GM19395 (cell line): ENCODE data around the gene ASCC1.

Source experiments
- ATAC-seq: cut with Tn5 transposase; IDR thresholded peaks from one replicate; pipeline ENCODE4 v1.9.1; 2021; ENCODE audit warnings: mild to moderate bottlenecking, moderate library complexity; ENCODE audit not compliant: unreplicated experiment

ASCC1 gene

GRCh38 chr10:72086466-72087391 is 129.3 kb downstream of the ASCC1 start:
- ATAC-seq = no peak

- no peak for ATAC-seq
These were observed 130.1 kb downstream of the ASCC1 start for GRCh38 chr10:72085864-72086465.

DNA sequence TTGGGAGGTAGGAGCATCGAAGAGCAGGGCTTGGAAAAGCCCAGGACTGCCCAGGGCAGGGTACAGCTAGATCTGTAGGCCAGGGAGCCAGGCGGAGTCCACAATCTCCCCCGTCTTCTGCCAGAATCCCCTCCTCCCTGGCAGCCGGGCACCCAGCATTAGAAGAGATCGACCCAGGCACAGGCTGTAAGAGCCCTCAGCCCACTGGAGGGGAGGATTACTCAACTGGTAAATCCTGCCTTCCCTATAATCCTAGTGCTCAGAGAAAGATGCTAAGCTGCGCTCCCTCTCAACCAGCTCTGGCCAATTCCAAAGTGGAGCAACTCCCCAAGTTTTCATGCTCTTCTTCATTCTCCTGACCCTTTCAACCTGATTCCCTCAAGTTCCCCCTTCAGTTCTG is 130.9 kb downstream of the ASCC1 start:
- ATAC-seq = no peak

DNA sequence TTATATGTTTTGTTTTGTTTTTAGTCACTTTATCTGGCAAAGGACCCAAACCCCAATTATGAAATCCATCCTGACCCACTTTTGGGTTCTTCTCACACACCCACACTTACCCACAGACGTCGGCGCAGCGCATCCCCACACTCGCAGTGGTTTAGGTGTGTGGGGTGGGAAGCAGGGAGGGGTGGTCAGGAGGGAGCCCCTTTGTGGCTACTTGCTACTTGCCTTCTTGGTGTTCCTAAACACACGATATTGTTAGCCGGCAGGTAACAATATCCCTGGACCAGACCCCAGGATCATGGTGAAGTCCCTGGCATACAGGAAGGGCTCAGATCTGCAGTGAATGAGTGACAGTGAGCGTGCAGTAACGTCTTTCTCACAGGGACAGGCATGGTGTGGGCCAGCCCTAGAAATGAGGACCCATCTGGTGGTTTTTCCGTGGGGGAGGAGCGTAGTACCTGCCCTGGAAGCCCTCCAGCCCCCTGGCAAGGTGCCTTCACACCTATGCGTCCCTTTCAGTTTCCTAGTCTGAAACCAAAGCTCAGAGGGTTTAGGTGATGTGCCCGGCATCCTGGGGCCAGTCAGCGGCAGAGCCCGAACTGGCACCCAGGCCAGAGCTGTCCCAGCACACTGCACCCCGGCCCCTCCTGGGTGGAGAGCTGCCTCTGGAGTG is 132.2 kb downstream of the ASCC1 start:
- no peak for ATAC-seq

- no peak for ATAC-seq
These were observed 133.0 kb downstream of the ASCC1 start for GRCh38 chr10:72082856-72083789.

- no peak for ATAC-seq
These were observed 134.1 kb downstream of the ASCC1 start for GRCh38 chr10:72081772-72082590.

GRCh38 chr10:72081210-72081609 is 134.9 kb downstream of the ASCC1 start:
- no peak for ATAC-seq

DNA sequence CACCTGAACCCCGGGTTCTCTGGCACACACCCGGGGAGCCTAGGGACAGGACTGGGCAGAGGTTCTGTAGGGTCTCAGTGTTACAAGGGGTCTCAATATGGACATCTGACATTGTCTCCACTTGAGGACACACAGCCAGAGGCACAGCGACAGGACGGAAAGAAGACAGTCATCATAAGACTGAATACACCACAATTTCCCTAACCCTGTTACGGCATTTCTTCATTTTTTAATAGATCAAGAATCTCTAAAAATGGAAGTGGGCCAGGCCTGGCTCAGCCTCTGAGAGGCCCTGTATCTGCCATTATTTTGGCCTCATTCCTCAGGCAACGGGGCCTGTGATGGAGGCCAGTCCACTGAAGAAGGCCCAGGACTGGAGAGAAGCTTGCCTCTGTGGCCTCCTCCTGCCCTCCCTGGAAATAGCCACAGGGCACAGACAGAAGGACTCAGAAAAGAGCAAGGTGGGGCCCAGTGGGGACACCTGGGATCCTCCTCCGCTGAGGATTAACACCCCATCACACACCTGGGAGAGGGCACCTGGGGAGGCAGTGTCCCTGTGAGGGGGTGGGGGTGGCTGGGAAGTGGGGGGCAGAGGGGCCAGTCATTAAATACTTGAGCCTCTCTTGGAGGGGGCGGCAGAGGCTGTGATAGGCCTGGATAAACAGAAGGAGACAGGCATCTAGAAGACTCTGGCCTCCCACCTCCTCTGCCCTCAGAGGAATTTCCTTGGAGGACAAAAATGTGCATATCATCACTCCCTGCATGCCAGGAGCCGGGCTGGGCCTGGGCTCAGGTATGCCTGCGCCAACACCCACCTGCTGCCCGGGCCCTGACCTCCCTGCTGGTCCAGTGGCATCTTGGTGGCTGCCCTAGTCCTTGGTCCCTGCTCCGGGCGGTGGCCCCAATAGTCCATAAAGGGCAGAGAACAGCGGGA is 135.8 kb downstream of the ASCC1 start:
- no peak for ATAC-seq

DNA sequence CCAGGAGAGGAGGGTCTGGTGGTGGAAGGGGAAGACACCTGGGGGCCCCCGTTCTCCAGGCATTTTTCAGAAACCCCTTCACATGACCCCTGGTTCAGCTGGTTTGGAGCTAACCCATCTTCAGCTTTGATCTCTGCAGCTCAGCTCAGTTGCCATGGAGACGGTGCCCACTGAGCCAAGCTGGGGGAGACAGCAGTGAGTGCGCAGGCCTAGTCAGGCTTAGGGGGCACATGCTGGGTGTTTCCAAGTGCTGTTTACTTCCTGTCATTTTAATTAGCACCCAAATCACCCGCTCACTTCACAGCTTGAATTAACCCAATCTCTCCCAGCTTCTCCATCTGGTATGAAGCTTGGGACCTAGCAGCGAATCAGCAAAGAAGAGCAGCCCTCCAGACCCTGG is 136.7 kb downstream of the ASCC1 start:
- ATAC-seq = no peak

GRCh38 chr10:72077275-72077990 is 138.6 kb downstream of the ASCC1 start:
- no peak for ATAC-seq

- ATAC-seq = no peak
These were observed 139.3 kb downstream of the ASCC1 start for GRCh38 chr10:72076756-72077155.

- ATAC-seq = no peak
These were observed 140.5 kb downstream of the ASCC1 start for GRCh38 chr10:72075376-72076115.

GRCh38 chr10:72074574-72075375 is 141.3 kb downstream of the ASCC1 start:
- ATAC-seq = no peak

DNA sequence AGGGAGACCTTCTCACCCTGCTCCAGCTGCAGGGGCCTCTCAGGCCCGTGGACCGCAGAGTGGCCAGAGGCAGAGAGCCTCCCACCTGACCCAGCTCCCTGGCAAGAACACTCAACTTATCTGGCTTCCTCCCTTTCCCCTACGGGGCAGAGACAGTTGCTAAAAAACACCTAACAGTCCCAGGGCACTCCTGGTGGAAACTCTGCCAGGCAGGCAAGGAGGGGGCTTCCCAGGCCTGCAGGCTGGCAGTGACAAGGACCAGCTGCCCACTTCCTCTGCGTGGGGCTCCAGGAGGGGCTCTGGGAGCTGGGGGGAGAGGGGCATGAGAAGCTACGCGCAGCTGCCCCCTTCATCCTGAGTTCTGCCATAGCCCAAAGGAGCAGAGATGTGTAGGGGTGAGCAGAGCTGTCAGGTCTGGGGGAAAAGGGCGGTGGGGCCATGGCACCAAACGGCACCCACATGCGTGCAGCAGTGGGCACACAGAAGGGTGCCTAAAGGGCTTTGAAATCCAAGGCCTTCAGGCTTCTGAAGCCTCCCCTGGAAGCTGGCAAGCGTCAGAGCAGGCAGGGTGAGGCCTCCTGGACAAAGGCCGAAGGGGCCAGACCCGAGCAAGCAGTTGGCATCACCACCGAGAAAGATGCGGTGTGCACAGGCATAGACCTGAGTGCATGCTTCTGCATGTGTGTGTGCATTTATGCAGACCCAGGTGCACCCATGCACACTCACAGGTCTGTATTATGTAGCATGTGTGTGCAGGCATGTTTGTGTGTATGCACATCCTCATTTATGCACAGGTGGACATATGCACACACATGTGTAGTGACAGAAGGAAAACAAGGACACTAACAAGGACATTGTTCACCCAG is 142.1 kb downstream of the ASCC1 start:
- ATAC-seq = no peak

DNA sequence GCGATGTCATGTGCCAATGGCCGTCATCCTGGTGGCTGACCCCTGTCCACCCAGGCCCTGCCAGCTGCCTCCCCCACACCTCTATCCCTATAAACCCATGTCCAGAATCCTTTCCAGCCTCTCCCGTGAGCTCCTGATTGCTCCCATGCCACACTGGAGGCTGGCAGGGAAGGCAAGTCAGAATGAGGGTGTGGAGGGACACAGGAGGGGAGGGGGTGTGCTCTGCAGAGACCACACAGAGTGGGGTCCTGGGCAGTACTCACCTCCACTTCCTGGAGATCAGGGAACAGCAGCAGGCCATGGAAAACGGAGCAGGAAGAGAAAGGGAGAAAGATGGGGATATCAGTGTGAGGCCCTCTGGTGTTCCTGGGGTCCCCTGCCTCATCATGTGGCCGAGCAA is 143.4 kb downstream of the ASCC1 start:
- no peak for ATAC-seq

DNA sequence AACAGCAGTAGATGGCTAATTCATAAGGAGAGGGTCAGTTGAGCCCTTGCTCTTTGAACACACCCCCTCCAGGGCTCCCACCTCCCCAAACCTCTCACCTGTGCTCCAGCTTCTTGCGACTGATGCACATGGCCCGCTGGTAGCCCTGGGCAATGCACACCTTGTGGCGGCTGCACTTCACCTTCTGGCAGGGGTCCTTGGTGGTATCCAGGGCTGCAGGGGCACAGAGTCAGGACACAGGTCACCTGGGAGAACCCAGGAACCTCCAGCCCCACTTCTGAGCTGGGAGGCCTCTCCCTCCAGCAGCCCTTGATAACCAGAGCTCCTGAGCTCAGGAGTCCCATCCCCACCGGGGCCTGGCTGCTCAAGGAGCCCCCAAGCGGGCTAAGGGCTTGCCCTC is 144.0 kb downstream of the ASCC1 start:
- no peak for ATAC-seq
